Measurements from ENCODE around the gene TFAP2E. TPM values are rescaled to one million over a fixed set of nuclear protein-coding genes. Genes with fewer than 3 reads are reported as not detected.

TFAP2E gene
- total RNA-seq, 1 donor from 2014 or later: 0.41 TPM

DNA sequence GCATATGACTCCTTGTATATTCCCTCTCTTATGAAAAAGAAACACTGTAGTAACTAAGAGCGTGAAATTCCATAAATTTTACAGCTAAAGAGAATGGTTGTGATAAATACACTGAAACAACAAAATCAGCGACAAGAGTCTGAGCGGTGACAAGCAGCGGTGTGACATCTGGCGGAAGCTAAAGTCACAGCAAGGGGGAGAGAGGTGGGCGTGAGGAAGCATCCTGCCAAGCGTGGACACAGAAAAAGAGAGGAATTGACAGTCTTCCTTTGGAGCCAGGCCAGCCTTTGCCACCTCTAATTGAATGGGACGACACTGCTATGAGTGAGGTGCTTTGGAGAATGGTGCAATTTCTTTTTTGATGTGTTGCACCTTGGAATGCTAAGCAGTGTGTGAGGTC is 42.3 kb downstream of the TFAP2E start:
- H3K79me2 ChIP-seq (ENCODE audit: insufficient read depth, low read length): peaks cover 75% of the 10 kb centered on the region
- no peak overlapping the region for H2AFZ ChIP-seq (ENCODE audit: low read depth, low read length)
- FAIRE-seq (no peak), DNase-seq (ENCODE audit: low read depth) (no peak)
- Mint-ChIP-seq H3K9me3 (ENCODE audit: unreplicated experiment) (no peaks in the 10 kb centered on the region), H3K27me3 (ENCODE audit: low read depth, unreplicated experiment) (no peaks in the 10 kb centered on the region), H3K4me3 (ENCODE audit: unreplicated experiment) (no peak overlapping the region), H3K36me3 (ENCODE audit: low read depth, unreplicated experiment) (peaks cover 8% of the 10 kb centered on the region), H3K4me1 (ENCODE audit: low read depth, unreplicated experiment) (no peaks in the 10 kb centered on the region), H3K27ac (ENCODE audit: unreplicated experiment) (no peak overlapping the region)
- no peak overlapping the region for H3K9ac ChIP-seq (ENCODE audit: low read length)
- TF ChIP-seq, protein P1, sequence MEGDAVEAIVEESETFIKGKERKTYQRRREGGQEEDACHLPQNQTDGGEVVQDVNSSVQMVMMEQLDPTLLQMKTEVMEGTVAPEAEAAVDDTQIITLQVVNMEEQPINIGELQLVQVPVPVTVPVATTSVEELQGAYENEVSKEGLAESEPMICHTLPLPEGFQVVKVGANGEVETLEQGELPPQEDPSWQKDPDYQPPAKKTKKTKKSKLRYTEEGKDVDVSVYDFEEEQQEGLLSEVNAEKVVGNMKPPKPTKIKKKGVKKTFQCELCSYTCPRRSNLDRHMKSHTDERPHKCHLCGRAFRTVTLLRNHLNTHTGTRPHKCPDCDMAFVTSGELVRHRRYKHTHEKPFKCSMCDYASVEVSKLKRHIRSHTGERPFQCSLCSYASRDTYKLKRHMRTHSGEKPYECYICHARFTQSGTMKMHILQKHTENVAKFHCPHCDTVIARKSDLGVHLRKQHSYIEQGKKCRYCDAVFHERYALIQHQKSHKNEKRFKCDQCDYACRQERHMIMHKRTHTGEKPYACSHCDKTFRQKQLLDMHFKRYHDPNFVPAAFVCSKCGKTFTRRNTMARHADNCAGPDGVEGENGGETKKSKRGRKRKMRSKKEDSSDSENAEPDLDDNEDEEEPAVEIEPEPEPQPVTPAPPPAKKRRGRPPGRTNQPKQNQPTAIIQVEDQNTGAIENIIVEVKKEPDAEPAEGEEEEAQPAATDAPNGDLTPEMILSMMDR (IDR thresholded peaks at IDR 0.05; ENCODE audit: insufficient read depth, low read depth, low read length): no peak
- TF ChIP-seq EZH2 (IDR thresholded peaks at IDR 0.05; ENCODE audit: insufficient read depth, low read length): no peak
- H3K27me3 ChIP-seq (ENCODE audit: insufficient read depth, low read length): no peaks in the 10 kb centered on the region
- no peaks in the 10 kb centered on the region for H3K4me1 ChIP-seq (ENCODE audit: insufficient read depth, low read length)
- H3K36me3 ChIP-seq (ENCODE audit: insufficient read depth, low read length): peaks cover 21% of the 10 kb centered on the region
- H4K20me1 ChIP-seq (ENCODE audit: insufficient read depth, low read length): peaks cover 66% of the 10 kb centered on the region
- no peak overlapping the region for H3K4me3 ChIP-seq (ENCODE audit: insufficient read depth, low read depth, low read length)
- no peak overlapping the region for H3K27ac ChIP-seq (ENCODE audit: low read depth, low read length)
- H3K9me3 ChIP-seq (ENCODE audit: insufficient read depth, low read depth, low read length): no peaks in the 10 kb centered on the region
- H3K4me2 ChIP-seq (ENCODE audit: low read length): no peak overlapping the region

- TF ChIP-seq EZH2 (IDR thresholded peaks at IDR 0.05; ENCODE audit: insufficient read depth, low read length): no peak
- TF ChIP-seq, protein P1 (IDR thresholded peaks at IDR 0.05; ENCODE audit: insufficient read depth, low read depth, low read length): no peak
- Histone ChIP-seq H3K27ac (ENCODE audit: low read depth, low read length) (no peak overlapping the region), H3K9ac (ENCODE audit: low read length) (no peak overlapping the region), H3K4me1 (ENCODE audit: insufficient read depth, low read length) (no peaks in the 10 kb centered on the region), H3K79me2 (ENCODE audit: insufficient read depth, low read length) (peaks cover 75% of the 10 kb centered on the region), H3K27me3 (ENCODE audit: insufficient read depth, low read length) (no peaks in the 10 kb centered on the region), H2AFZ (ENCODE audit: low read depth, low read length) (no peak overlapping the region), H3K4me2 (ENCODE audit: low read length) (no peak overlapping the region), H4K20me1 (ENCODE audit: insufficient read depth, low read length) (peaks cover 77% of the 10 kb centered on the region), H3K36me3 (ENCODE audit: insufficient read depth, low read length) (peaks cover 15% of the 10 kb centered on the region), H3K4me3 (ENCODE audit: insufficient read depth, low read depth, low read length) (no peak overlapping the region), H3K9me3 (ENCODE audit: insufficient read depth, low read depth, low read length) (no peaks in the 10 kb centered on the region)
- no peak overlapping the region for H3K27ac Mint-ChIP-seq (ENCODE audit: unreplicated experiment)
- no peak overlapping the region for H3K4me3 Mint-ChIP-seq (ENCODE audit: unreplicated experiment)
- no peaks in the 10 kb centered on the region for H3K27me3 Mint-ChIP-seq (ENCODE audit: low read depth, unreplicated experiment)
- H3K9me3 Mint-ChIP-seq (ENCODE audit: unreplicated experiment): no peaks in the 10 kb centered on the region
- DNase-seq (ENCODE audit: low read depth) (no peak), FAIRE-seq (no peak)
- peaks cover 15% of the 10 kb centered on the region for H3K36me3 Mint-ChIP-seq (ENCODE audit: low read depth, unreplicated experiment)
- H3K4me1 Mint-ChIP-seq (ENCODE audit: low read depth, unreplicated experiment): no peaks in the 10 kb centered on the region
These were observed 46.4 kb downstream of the TFAP2E start for GRCh38 chr1:35619237-35620121.
